ENCODE results near the gene SPINK1.

DNA sequence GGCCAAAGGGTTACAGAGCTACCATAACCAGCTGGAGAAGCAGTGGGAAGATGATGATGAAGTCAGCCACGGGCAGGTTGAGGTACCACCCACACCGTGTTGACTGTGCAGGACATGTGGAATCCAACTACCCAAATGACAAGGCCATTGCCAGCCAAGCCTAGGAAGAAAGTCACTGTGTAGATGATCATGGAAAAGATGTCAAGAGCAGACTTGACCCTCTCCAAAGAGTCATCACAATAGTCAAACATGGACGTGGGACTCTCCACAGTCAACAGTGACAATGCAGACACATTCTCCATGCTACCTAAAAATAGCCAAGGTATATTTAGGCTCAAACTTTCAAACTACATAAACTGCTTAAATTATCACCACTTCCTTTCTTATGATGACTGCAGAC lies 20.9 kb upstream of the SPINK1 start:
- TF ChIP-seq MXI1 (IDR thresholded peaks at IDR 0.05; ENCODE audit: borderline replicate concordance, low read depth, low read length) (no peak), CTCF (conservative IDR thresholded peaks at IDR 0.05; ENCODE audit: low read depth, low read length) (no peak)
